ENCODE measurements around the gene ADCYAP1. TPM values are rescaled to one million over a fixed set of nuclear protein-coding genes. Genes with fewer than 3 reads are reported as not detected.

ADCYAP1 gene
- not detected in 2 replicates for total RNA-seq

GRCh38 chr18:904218-905090 lies at the start of gene ADCYAP1:
Gene ADCYAP1, plus strand, starts transcription at chr18:904871. Its CDS starts 516 bp downstream, at chr18:905387.

Other genes with a start within 250 kb of the ADCYAP1 start
- gene TYMS, start 247.2 kb upstream of the ADCYAP1 start, total RNA-seq, result 2.9 and 3.6 TPM in 2 replicates
- 29.5 and 50.1 TPM in 2 replicates for gene ENOSF1, start 192.2 kb upstream of the ADCYAP1 start, total RNA-seq
- 87.7 and 102 TPM in 2 replicates for gene YES1, start 92.6 kb upstream of the ADCYAP1 start, total RNA-seq